Ramos (cell line): ENCODE measurements around the gene MYL12B.

ENCODE experiments used
- in situ Hi-C: fragments of 300-500 bp; cut with MboI; formaldehyde crosslinking; loops from one replicate; pipeline ENCODE4 v1.14.3; 2022; ENCODE audit warnings: low sequenced_read_pairs; ENCODE audit not compliant: unreplicated experiment

Gene MYL12B

GRCh38 chr18:3234457-3234856 lies 27.5 kb upstream of the MYL12B start:
- in situ Hi-C loops, result no loop called here

GRCh38 chr18:3235846-3236245 lies 26.1 kb upstream of the MYL12B start:
- in situ Hi-C loops, result no loop called here

GRCh38 chr18:3236470-3236869 lies 25.5 kb upstream of the MYL12B start:
- in situ Hi-C loops, result no loop called here

DNA sequence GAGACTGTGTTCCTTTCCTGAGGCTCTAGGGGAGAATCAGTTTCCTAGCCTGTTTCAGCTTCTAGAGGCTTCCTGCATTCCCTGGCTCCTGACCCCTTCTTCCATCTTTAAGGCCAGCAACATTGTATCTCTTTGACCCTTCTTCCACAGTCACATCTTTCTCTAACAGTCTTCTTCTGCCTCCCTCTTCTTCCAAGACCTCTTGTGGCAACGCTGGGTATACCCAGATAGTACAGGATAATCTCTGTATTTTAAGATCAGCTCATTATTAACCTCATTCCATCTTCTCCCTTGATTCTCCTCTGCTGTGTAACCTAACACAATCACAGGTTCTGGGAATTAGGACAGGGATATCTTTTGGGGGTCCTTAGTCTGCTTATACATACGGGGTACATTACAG lies 23.2 kb upstream of the MYL12B start:
- in situ Hi-C loops, result no loop called here

DNA sequence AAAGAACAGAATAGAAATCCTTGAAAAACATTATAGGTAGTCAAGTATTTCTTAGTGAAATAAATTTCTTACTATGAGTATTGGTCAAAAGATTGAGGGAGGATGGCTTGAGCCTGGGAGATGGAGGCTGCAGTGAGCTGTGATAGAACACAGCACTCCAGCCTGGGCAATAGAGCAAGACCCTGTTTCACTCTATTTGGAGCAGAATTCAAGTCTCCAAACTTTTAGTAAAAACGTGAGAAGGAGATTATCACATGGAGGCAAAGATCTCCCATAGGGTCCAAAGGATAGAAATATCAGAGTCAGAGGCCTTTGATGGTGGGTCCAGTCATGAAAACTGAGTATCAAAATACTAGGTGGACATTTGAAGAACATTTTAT lies 16.8 kb upstream of the MYL12B start:
- in situ Hi-C loops, result loop anchor here (10.0 kb wide), 1 partner anchor 310 kb away; no protein-coding TSS in a partner anchor

DNA sequence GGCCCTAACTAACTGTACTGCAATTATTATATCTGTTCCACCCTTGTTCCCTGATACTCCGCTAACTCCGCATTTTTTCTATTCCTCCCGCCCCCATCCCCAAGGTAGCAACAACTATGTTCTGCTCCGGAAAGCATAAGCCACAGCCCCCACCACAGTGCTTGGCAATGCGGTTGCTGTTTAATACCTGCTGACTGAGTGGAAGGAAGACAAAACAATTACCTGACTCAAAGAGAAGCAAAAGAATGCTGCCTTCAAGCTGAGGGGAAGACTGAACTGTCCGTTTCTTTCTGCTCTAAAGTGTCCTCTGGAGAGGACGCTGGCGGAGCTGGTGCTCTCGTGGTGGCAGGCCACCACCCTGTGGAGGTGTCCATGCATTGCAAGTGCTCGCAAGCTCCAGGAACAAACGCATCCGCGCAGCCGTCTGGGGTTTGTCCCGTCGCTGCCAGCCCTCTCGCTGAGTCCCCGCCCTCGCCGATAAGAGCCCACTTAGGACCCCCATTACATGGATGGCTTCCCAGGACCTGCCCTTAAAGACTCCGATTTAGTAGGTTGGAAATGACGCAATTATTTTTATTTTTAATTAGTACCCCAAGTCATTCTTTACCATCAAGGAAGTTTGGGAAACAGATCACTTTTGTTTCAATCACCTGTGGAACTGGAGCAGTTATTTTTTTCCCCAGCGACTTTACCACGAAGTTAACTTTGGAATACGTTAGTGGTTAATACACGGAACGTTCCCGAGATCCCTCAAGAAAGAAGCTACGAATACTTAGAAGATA lies 15.9 kb upstream of the MYL12B start:
- in situ Hi-C loops, result loop anchor here (10.0 kb wide), 1 partner anchor 311 kb away; no protein-coding TSS in a partner anchor

DNA sequence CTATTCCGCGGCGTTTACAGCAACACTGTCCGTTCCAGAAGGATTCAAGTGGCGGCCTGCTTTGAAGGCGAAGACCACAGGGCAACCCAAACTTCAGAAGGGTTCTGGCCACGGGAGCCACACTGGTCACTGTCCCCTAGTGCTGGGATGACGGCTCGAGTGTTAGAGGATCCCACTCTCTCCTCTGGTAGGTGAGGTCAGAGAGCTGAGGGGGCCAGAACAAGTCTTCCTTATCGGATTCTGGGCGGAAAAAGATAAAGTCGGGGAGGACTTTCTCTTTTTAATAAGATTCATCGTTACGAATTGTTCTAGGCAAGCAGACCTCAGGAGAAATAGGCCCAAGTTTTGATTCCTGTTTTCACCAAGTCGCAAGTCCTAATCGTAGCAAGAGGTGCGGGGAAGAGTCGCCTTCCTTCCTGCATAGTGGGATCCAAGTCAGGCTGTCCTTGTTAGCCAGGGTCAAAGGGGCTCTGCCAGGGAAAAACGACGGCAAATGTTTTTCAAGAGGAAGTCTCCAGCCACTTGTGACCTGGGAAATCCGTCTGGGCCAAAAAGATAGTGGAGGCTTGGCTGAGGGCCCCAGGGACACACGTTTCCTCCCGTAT lies 15.2 kb upstream of the MYL12B start:
- in situ Hi-C loops, result loop anchor here (10.0 kb wide), 1 partner anchor 312 kb away; no protein-coding TSS in a partner anchor

DNA sequence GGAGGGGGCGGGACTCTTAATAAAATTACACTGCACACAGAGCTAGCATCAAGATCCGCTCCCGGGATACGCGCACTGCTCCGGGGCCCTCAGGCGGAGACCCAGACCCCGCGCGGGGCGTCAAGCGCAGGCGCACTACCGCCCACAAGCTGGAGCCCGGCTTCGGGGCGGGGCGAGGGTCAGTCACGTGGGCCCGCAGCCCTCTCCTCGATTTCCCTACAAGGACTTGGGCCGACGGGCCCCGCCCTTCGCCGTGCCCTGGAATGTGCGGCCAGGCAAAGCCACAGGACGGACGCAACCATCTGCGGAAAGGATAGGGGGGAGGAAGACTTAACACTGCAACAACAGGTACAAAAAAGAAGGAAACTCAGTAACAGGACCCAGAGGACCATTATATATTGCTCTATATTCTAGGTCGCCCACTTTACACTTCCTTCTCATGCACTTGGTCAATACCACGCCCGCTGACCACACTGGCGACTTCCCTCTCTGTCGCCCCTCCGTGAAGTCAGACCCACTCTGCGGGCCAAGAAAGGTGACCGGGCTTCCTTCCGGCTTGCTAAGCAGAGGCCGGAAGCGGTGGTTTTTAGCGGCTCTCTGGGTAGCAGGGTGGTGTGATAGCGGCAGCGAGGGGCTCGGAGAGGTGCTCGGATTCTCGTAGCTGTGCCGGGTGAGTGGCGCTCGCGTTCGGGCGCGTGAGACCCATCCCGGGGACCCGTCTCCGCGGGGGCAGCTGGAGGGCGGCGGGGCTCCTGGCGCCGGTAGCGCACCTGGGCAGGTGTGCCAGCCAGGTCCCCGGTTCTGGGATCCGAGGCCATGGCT lies 14.5 kb upstream of the MYL12B start, which contains the start of gene MYL12A:
Gene MYL12A (plus strand): TSS at position 562 of the 822 bp plus-strand sequence. CDS start 5,447 bp downstream, outside the sequence.
- in situ Hi-C loops, result loop anchor here (10.0 kb wide), 1 partner anchor 313 kb away; no protein-coding TSS in a partner anchor

DNA sequence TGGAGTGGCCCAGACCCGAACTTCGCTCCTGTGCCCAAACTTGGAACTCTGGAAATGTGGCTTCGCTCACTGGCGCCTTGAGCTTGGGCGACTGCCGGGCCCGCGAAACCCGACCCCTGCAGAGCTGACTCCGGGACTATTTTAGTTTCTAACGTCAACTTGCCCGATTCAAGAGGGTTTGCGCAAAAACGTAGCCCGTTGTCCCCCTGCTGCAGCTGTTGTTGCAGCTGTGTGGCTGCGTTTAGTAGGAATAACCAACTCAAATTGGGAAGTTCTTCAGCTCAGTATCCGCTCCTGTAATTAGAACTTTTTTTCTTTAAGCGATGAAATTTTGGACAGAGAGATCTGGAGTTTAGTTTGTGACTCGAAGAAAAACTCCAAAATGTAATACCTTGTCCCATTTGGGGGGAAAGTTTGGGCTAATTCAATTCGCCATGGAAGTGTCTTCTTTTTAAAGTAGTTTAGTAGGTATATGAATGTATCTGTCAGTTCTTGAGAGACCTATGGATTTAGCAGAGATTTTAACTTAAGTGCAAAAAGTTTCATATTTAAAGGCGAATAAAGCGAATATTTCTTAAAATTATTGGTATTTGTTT lies 13.8 kb upstream of the MYL12B start:
- in situ Hi-C loops, result loop anchor here (10.0 kb wide), 1 partner anchor 313 kb away; no protein-coding TSS in a partner anchor

- in situ Hi-C loops, result loop anchor here (10.0 kb wide), 1 partner anchor 314 kb away; no protein-coding TSS in a partner anchor
These were observed 13.1 kb upstream of the MYL12B start for GRCh38 chr18:3248658-3249359.

GRCh38 chr18:3250237-3251107 lies 11.5 kb upstream of the MYL12B start:
- in situ Hi-C loops, result no loop called here

GRCh38 chr18:3251249-3251962 lies 10.5 kb upstream of the MYL12B start:
- in situ Hi-C loops, result no loop called here

GRCh38 chr18:3251963-3252277 lies 10.0 kb upstream of the MYL12B start:
- in situ Hi-C loops, result no loop called here

DNA sequence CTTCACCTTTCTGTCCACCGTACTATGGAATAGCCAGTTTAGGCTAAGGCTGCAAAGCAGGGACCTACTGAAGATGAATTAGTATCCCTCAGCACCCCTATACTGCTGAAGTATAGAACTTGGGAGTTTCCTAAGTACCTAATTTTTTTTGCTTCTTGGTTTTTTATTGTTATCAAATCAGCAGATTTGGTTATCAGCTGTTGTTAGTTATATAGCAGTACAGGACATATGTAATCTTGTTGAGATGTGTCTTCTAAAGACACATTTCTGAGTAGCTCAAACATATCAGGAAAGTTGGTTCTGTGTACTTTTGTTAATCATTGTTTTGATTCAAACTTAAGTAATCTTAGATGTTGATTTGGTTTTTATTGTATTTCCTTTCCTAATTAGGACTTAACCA lies 9.1 kb upstream of the MYL12B start:
- in situ Hi-C loops, result no loop called here

GRCh38 chr18:3254725-3255124 lies 7.2 kb upstream of the MYL12B start:
- in situ Hi-C loops, result no loop called here

GRCh38 chr18:3255611-3256165 lies 6.2 kb upstream of the MYL12B start:
- in situ Hi-C loops, result no loop called here

GRCh38 chr18:3256693-3257626 lies 5.0 kb upstream of the MYL12B start:
- in situ Hi-C loops, result no loop called here
